ENCODE data around the gene CSRP2. TPM values are rescaled to one million over a fixed set of nuclear protein-coding genes. Genes with fewer than 3 reads are reported as not detected.

The CSRP2 gene
- total RNA-seq, 1 experiment from 2014 or later, result 36.1 TPM

DNA sequence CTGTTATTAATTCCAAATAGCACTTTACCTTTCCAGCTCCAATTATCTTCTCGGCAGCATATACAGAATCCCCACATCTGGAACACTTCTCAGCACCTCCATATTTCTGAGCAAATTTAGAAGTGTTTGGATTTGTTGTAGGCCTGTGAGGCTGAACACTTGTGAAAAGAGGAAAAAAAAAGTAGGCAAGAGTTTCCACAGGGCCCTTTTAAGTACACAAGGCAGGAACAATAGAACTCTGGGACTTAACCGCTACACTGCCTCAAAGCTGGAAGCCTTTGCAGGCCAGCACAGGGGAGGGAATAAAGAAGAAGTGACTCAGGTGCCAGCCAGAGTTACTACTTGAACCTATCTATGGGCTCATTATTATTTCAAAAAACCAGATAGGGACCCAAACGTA is 18.6 kb downstream of the CSRP2 start:
- Histone ChIP-seq H3K4me3 (replicated peaks in 1 of 2; ENCODE audit: low read depth in 1 of 2, low read length in 2 of 2) (no peak overlapping the region), H3K4me2 (ENCODE audit: low read length) (no peak overlapping the region), H3K9ac (ENCODE audit: low read length) (no peak overlapping the region), H3K9me2 (ENCODE audit: insufficient read depth) (no peaks in the 10 kb centered on the region), H3K9me3 (ENCODE audit: control insufficient read depth in 1 of 2, insufficient read depth in 1 of 2, low read depth in 1 of 2, low read length in 2 of 2) (peaks cover 0 to 3% of the 10 kb centered on the region in 2 experiments; a peak in 1 of 4 replicates), H2AFZ (ENCODE audit: low read depth, low read length, poor library complexity, severe bottlenecking) (no peak overlapping the region), H3K79me2 (ENCODE audit: insufficient read depth, low read length) (no peaks in the 10 kb centered on the region), H3K27ac (ENCODE audit: low read depth, low read length) (no peak overlapping the region), H3K27me3 (ENCODE audit: insufficient read depth, low read length) (no peaks in the 10 kb centered on the region), H3K36me3 (ENCODE audit: control insufficient read depth in 1 of 2, insufficient read depth in 2 of 2, low read length in 2 of 2) (peaks cover 2 to 15% of the 10 kb centered on the region in 2 experiments; a peak in 2 of 4 replicates), H3K4me1 (ENCODE audit: control insufficient read depth in 1 of 2, insufficient read depth in 2 of 2, low read length in 2 of 2) (no peaks in the 10 kb centered on the region), H4K20me1 (ENCODE audit: insufficient read depth) (no peaks in the 10 kb centered on the region)
- DNase-seq (ENCODE audit: low read depth, low spot score), result no peak
- ChIA-PET RAD21 (ENCODE audit: low non-redundant PET in 1 of 2, low total read pairs in 2 of 2, uncharacterized antibody in 2 of 2, unreplicated experiment in 2 of 2) (no interaction called here), POLR2A (interaction anchor here (1.6 kb wide), 1 partner anchor 19 kb away, joined by 4 read pairs; the partner anchor contains the start of gene CSRP2), CTCF (no interaction called here)
- intact Hi-C loops (cut with micrococcal nuclease), result no loop called here
- no TSS peak for BruUV-seq (replicated peaks)
- ATAC-seq, result no peak
- TF ChIP-seq, protein P1, sequence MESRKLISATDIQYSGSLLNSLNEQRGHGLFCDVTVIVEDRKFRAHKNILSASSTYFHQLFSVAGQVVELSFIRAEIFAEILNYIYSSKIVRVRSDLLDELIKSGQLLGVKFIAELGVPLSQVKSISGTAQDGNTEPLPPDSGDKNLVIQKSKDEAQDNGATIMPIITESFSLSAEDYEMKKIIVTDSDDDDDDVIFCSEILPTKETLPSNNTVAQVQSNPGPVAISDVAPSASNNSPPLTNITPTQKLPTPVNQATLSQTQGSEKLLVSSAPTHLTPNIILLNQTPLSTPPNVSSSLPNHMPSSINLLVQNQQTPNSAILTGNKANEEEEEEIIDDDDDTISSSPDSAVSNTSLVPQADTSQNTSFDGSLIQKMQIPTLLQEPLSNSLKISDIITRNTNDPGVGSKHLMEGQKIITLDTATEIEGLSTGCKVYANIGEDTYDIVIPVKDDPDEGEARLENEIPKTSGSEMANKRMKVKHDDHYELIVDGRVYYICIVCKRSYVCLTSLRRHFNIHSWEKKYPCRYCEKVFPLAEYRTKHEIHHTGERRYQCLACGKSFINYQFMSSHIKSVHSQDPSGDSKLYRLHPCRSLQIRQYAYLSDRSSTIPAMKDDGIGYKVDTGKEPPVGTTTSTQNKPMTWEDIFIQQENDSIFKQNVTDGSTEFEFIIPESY (IDR thresholded peaks at IDR 0.05; ENCODE audit: extremely low read depth, insufficient replicate concordance, low read length), result no peak
- no peak for TF ChIP-seq CTCF (IDR thresholded peaks at IDR 0.05 in 2 of 3, conservative IDR thresholded peaks at IDR 0.05 in 1 of 3; ENCODE audit: borderline replicate concordance in 1 of 3, insufficient read depth in 1 of 3, low read depth in 2 of 3, low read length in 2 of 3)
- no peak for TF ChIP-seq FOSL1 (IDR thresholded peaks at IDR 0.05; ENCODE audit: low read depth)
- no peak for TF ChIP-seq EZH2phosphoT487 (IDR thresholded peaks at IDR 0.05; ENCODE audit: borderline replicate concordance)
- no peak for TF ChIP-seq RAD21 (IDR thresholded peaks at IDR 0.05; ENCODE audit: low read depth)
- no peak for TF ChIP-seq ELF1 (IDR thresholded peaks at IDR 0.05; ENCODE audit: borderline replicate concordance, low read depth)
- TF ChIP-seq ZNF274 (IDR thresholded peaks at IDR 0.05; ENCODE audit: low read depth, low read length), result no peak
- no peak for TF ChIP-seq SP1 (IDR thresholded peaks at IDR 0.05; ENCODE audit: low read depth)
- no peak for TF ChIP-seq SIN3A (IDR thresholded peaks at IDR 0.05; ENCODE audit: low read depth)
- no peak for TF ChIP-seq CBX3 (IDR thresholded peaks at IDR 0.05; ENCODE audit: low read depth)
- TF ChIP-seq REST (IDR thresholded peaks at IDR 0.05; ENCODE audit: low read depth), result no peak

All from HCT116 (cell line).